Activated CD4-positive, alpha-beta memory T cell treated with anti-CD3 and anti-CD28 coated beads for 36 hours (primary cell): ENCODE measurements around the gene CAMTA1. TPM values are rescaled to one million over a fixed set of nuclear protein-coding genes. Genes with fewer than 3 reads are reported as not detected.

Experiments
- CTCF ChIA-PET: fragments of 350-600 bp; sonication (Branson Sonifier 250); formaldehyde crosslinking; loops from one replicate; lab custom pipeline; 2021; ENCODE audit warnings: antibody characterized with exemption, inconsistent platforms; lab: Charles Lee
- POLR2A ChIA-PET: fragments of 350-600 bp; sonication (Branson Sonifier 250); formaldehyde crosslinking; loops from one replicate; lab custom pipeline; 2021; ENCODE audit warnings: antibody characterized with exemption; lab: Charles Lee
- DNase-seq: peaks from one replicate; pipeline ENCODE4 v3.0.0-alpha.2; 2020
- H3K27ac Mint-ChIP-seq: one replicate; pipeline ENCODE4 v1.8.0; 2021; ENCODE audit warnings: mixed read lengths
- H3K27me3 Mint-ChIP-seq: one replicate; pipeline ENCODE4 v1.8.0; 2021; ENCODE audit warnings: mixed read lengths
- H3K36me3 Mint-ChIP-seq: one replicate; pipeline ENCODE4 v1.8.0; 2021; ENCODE audit warnings: mixed read lengths
- H3K4me1 Mint-ChIP-seq: one replicate; pipeline ENCODE4 v1.8.0; 2021; ENCODE audit warnings: low read depth, mixed read lengths
- H3K4me3 Mint-ChIP-seq: one replicate; pipeline ENCODE4 v1.8.0; 2021; ENCODE audit warnings: mild to moderate bottlenecking, mixed read lengths
- H3K9me3 Mint-ChIP-seq: one replicate; pipeline ENCODE4 v1.8.0; 2021; ENCODE audit warnings: mixed read lengths
- intact Hi-C: fragments of 100-400 bp; cut with micrococcal nuclease; formaldehyde crosslinking; loops from one replicate; pipeline ENCODE4 v1.15.1; 2023
- total RNA-seq, 2 experiments: library from RNA; stranded (reverse); gene quantifications; one replicate each; pipeline ENCODE4 v1.2.3, GENCODE V29; 2021

Gene CAMTA1
- total RNA-seq, 2 experiments from 2014 or later: 64.7 to 68.9 TPM

DNA sequence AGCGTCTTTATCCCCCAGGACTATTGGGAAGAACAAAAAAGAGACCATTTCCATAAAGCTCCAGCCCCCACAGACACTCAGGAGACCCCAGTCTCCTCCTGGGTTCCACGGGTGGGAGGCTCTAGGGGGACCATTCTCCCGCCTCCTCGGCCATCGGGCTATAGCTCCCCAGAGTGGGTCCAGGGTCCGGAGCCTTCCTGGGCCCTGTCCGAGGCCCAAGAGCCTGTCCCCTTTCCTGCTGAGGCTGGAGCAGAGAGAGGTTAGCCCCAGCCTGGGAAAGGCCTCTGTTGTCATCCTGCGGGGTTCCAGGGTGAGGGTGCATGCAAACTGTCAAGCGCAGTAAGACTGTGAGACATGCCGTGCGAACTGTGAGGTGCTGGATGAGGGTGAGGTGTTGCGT is 166.3 kb downstream of the CAMTA1 start:
- H3K27ac Mint-ChIP-seq: no peak overlapping the region
- no peaks in the 10 kb centered on the region for H3K4me1 Mint-ChIP-seq
- H3K36me3 Mint-ChIP-seq: no peaks in the 10 kb centered on the region
- intact Hi-C loops: no loop called here
- CTCF ChIA-PET: no interaction called here
- no peaks in the 10 kb centered on the region for H3K9me3 Mint-ChIP-seq
- no peak overlapping the region for H3K4me3 Mint-ChIP-seq
- DNase-seq: no peak
- POLR2A ChIA-PET: no interaction called here
- no peaks in the 10 kb centered on the region for H3K27me3 Mint-ChIP-seq

DNA sequence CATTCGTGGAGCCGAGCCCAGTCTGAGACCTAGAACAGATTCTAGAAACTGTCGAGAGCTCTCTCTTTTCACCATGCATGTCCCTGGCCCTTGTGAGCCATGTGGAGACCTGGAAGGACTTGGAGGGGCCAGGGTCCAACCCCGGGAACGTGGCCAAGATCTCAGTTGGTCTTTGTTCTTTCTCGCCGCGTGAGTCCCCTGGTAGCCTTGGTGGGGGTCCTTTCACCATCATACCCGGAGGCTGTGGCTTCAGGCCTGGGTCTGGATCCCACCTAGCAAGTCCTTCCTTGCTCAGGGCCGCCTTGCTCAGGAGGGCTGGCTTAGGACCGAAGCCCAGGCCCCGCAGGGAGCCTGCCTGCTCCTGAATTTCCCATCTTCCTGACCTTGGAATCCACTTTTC is 168.0 kb downstream of the CAMTA1 start:
- POLR2A ChIA-PET: no interaction called here
- no peaks in the 10 kb centered on the region for H3K9me3 Mint-ChIP-seq
- H3K27ac Mint-ChIP-seq: no peak overlapping the region
- no peaks in the 10 kb centered on the region for H3K4me1 Mint-ChIP-seq
- H3K36me3 Mint-ChIP-seq: no peaks in the 10 kb centered on the region
- no peak overlapping the region for H3K4me3 Mint-ChIP-seq
- intact Hi-C loops: no loop called here
- DNase-seq: no peak
- CTCF ChIA-PET: no interaction called here
- H3K27me3 Mint-ChIP-seq: no peaks in the 10 kb centered on the region

GRCh38 chr1:6953907-6954364 is 168.7 kb downstream of the CAMTA1 start:
- intact Hi-C loops: no loop called here
- Mint-ChIP-seq H3K36me3 (no peaks in the 10 kb centered on the region), H3K4me3 (no peak overlapping the region), H3K9me3 (no peaks in the 10 kb centered on the region), H3K27ac (no peak overlapping the region), H3K4me1 (no peaks in the 10 kb centered on the region), H3K27me3 (no peaks in the 10 kb centered on the region)
- DNase-seq: no peak
- POLR2A ChIA-PET: no interaction called here
- CTCF ChIA-PET: no interaction called here

DNA sequence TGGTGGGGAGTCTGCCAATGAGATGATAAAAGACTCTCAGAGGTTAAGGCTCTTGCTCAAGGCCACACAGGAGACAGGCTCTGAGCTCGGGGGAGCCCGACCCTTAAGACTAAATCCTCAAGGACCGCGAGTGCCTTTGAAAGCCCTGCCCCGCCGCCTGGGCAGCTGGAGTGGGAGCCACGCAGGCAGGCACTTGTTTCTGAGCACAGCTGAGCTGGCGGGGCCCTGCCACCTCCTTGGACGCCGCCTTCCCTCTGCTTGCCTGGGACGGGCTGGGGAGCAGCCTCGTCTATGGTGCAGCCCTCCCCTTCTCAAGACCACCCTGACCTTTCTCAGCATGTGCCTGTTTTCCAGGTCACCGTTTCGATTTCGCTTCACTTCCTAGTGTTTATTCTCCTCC is 169.3 kb downstream of the CAMTA1 start:
- Mint-ChIP-seq H3K9me3 (no peaks in the 10 kb centered on the region), H3K4me3 (no peak overlapping the region), H3K36me3 (no peaks in the 10 kb centered on the region), H3K27ac (no peak overlapping the region), H3K4me1 (no peaks in the 10 kb centered on the region), H3K27me3 (no peaks in the 10 kb centered on the region)
- ChIA-PET POLR2A (no interaction called here), CTCF (no interaction called here)
- DNase-seq: no peak
- intact Hi-C loops: no loop called here

GRCh38 chr1:6955357-6956094 is 170.3 kb downstream of the CAMTA1 start:
- no peaks in the 10 kb centered on the region for H3K27me3 Mint-ChIP-seq
- H3K27ac Mint-ChIP-seq: no peak overlapping the region
- no peak for DNase-seq
- no peaks in the 10 kb centered on the region for H3K4me1 Mint-ChIP-seq
- POLR2A ChIA-PET: no interaction called here
- CTCF ChIA-PET: no interaction called here
- no peaks in the 10 kb centered on the region for H3K9me3 Mint-ChIP-seq
- H3K36me3 Mint-ChIP-seq: no peaks in the 10 kb centered on the region
- no peak overlapping the region for H3K4me3 Mint-ChIP-seq
- intact Hi-C loops: no loop called here

GRCh38 chr1:6956488-6957159 is 171.4 kb downstream of the CAMTA1 start:
- CTCF ChIA-PET: no interaction called here
- peaks cover under 1% of the 10 kb centered on the region for H3K27me3 Mint-ChIP-seq
- intact Hi-C loops: no loop called here
- H3K9me3 Mint-ChIP-seq: no peaks in the 10 kb centered on the region
- H3K36me3 Mint-ChIP-seq: no peaks in the 10 kb centered on the region
- no peak overlapping the region for H3K27ac Mint-ChIP-seq
- no peaks in the 10 kb centered on the region for H3K4me1 Mint-ChIP-seq
- H3K4me3 Mint-ChIP-seq: no peak overlapping the region
- DNase-seq: no peak
- POLR2A ChIA-PET: interaction anchor here (0.6 kb wide), 1 partner anchor 376 kb away, joined by 3 read pairs; no protein-coding TSS in a partner anchor

DNA sequence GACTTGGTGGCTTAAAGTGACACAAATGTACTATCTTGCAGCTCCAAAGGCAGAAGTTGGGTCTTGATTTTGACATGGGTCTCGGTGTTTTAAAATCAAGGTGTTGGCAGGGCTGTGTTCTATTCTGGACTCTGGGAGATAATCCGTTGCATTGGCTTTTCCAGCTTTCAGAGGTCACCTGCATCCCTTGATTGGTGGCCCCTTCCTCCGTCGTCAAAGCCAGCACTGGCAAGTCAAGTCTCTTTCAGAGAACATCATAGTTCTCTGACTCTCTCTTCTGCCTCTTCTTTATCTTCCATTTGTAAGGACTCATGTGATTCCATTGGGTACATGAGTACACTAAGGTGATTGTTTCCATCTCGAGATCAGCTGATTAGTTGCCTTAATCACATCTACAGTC is 172.1 kb downstream of the CAMTA1 start:
- CTCF ChIA-PET: no interaction called here
- intact Hi-C loops: no loop called here
- no peaks in the 10 kb centered on the region for H3K4me1 Mint-ChIP-seq

DNA sequence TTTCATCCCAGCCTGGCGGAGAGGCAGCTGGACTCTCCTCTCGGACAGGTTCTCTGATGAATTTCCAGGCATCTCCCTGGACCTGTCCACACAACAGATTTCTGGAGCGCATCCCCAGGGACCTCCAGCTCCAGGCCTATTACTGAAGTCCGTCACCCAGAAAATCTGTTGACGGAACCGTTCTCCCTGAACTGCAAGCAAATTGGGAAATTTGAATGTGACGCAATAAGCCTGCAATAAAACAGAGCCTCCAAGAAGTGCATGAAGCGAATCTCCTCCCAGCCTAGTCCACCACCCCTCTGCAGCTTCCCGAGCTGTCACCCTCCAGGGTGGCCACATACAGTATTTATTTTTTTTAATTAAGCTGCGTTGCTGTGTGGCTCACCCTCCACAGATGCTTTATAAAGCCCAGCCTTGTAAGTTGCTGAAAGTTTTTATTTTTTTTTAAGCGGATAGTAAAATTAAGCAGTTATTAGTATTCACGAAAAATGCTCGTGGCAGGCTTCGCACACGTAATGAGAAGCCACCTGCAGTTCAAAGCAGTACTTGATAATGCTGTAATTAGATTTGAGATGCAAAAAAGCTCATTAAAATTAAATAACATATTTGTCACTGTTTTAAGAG is 173.3 kb downstream of the CAMTA1 start:
- ChIA-PET POLR2A (no interaction called here), CTCF (no interaction called here)
- DNase-seq: no peak
- H3K9me3 Mint-ChIP-seq: no peaks in the 10 kb centered on the region
- H3K27me3 Mint-ChIP-seq: peaks cover 8% of the 10 kb centered on the region
- H3K36me3 Mint-ChIP-seq: no peaks in the 10 kb centered on the region
- H3K4me3 Mint-ChIP-seq: no peak overlapping the region
- intact Hi-C loops: no loop called here
- H3K27ac Mint-ChIP-seq: no peak overlapping the region
- peaks cover 8% of the 10 kb centered on the region for H3K4me1 Mint-ChIP-seq

More for the DNA sequence above, 172.1 kb downstream of the CAMTA1 start:
- no peak for DNase-seq
- no peaks in the 10 kb centered on the region for H3K9me3 Mint-ChIP-seq
- no peaks in the 10 kb centered on the region for H3K36me3 Mint-ChIP-seq
- peaks cover 4% of the 10 kb centered on the region for H3K27me3 Mint-ChIP-seq
- POLR2A ChIA-PET: interaction anchor here (0.6 kb wide), 1 partner anchor 377 kb away, joined by 3 read pairs; no protein-coding TSS in a partner anchor
- H3K27ac Mint-ChIP-seq: no peak overlapping the region
- no peak overlapping the region for H3K4me3 Mint-ChIP-seq

DNA sequence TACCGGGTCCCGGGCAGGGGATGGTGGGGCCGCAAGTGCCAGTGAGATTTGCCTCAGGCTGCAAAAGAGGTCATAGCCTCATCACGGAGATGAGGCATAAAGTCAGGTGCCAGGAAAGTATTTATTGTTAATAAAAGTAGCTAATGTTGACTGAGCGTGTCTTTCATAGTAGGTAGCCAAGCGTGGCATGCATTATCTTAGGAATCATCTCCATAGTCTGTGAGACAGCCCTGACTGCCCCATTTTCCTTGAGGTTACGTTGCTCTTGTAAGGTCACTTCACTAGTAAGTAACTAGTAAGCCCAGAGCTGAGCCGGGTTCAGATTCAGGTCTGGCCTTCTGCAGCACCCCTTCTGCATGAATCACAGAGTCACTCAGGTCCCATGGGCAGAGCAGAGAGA is 174.2 kb downstream of the CAMTA1 start:
- no peaks in the 10 kb centered on the region for H3K9me3 Mint-ChIP-seq
- DNase-seq: no peak
- intact Hi-C loops: no loop called here
- ChIA-PET POLR2A (no interaction called here), CTCF (no interaction called here)
- H3K4me1 Mint-ChIP-seq: peaks cover 11% of the 10 kb centered on the region
- peaks cover 16% of the 10 kb centered on the region for H3K27me3 Mint-ChIP-seq
- no peaks in the 10 kb centered on the region for H3K36me3 Mint-ChIP-seq
- H3K27ac Mint-ChIP-seq: no peak overlapping the region
- no peak overlapping the region for H3K4me3 Mint-ChIP-seq

DNA sequence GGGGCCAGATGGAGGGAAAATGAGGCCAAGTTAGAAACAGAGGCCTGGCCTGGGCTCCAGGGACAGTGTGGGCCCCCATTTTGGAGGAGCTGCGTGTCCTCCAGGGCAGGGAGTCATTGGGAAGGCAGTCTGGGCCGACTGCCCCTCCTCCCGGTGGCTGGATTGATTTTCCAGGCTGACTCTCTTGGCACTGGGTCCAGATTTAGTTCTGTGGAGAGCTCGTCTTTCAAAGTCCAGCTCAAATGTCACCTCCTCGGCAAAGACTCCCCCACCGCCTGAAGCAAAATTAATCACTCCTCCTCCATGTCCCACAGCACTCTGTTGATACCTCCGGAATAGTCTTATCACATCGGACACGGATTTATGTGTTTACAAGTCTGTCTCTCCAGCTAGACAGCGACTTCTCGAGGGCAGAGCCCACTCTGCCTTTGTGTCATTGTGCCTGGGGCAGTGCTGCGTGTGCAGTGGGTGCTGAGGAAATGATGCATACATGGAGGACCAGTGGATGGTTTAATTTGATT is 175.1 kb downstream of the CAMTA1 start:
- Mint-ChIP-seq H3K4me3 (no peak overlapping the region), H3K9me3 (no peaks in the 10 kb centered on the region), H3K4me1 (peaks cover 11% of the 10 kb centered on the region), H3K27me3 (peaks cover 25% of the 10 kb centered on the region), H3K27ac (no peak overlapping the region), H3K36me3 (no peaks in the 10 kb centered on the region)
- intact Hi-C loops: loop anchor here (5.0 to 10.0 kb wide), 2 partner anchors 173 to 236 kb away; partner anchors contain the start of gene CAMTA1
- ChIA-PET POLR2A (no interaction called here), CTCF (interaction anchor here (0.9 to 1.1 kb wide), 3 partner anchors 109 to 522 kb away, joined by 3 read pairs; no protein-coding TSS in a partner anchor)
- DNase-seq: no peak

DNA sequence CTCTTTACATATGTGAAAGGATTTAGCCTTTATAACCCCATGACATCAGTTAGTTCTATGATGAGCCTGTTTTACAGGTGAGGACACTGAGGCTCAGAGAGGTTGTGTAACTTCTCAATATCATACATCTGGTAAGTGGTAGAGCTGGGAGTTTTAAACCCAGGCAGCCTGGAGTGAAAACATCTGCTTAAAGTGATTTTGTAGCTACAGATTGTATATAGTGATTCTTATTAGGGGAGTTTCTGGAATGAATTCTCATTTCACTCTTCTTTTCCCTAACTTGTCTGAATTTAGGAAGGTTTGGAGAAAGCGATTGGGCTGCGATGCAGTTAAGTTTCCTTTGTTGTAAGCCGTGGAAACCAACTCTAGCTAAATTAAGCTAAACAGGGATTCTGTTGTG is 175.6 kb downstream of the CAMTA1 start:
- Mint-ChIP-seq H3K27ac (no peak overlapping the region), H3K9me3 (no peaks in the 10 kb centered on the region), H3K27me3 (peaks cover 30% of the 10 kb centered on the region), H3K4me1 (peaks cover 11% of the 10 kb centered on the region), H3K36me3 (no peaks in the 10 kb centered on the region), H3K4me3 (no peak overlapping the region)
- DNase-seq: no peak
- CTCF ChIA-PET: interaction anchor here (0.9 to 1.1 kb wide), 3 partner anchors 109 to 523 kb away, joined by 3 read pairs; no protein-coding TSS in a partner anchor
- POLR2A ChIA-PET: no interaction called here
- intact Hi-C loops: loop anchor here (5.0 to 10.0 kb wide), 2 partner anchors 174 to 236 kb away; partner anchors contain the start of gene CAMTA1

- CTCF ChIA-PET: interaction anchor here (1.1 kb wide), 1 partner anchor 523 kb away, joined by 3 read pairs; no protein-coding TSS in a partner anchor
- intact Hi-C loops: loop anchor here (5.0 to 10.0 kb wide), 2 partner anchors 174 to 236 kb away; partner anchors contain the start of gene CAMTA1
- H3K27ac Mint-ChIP-seq: no peak overlapping the region
Measured at GRCh38 chr1:6961289-6961688, 176.0 kb downstream of the CAMTA1 start.

More at GRCh38 chr1:6961289-6961688, 176.0 kb downstream of the CAMTA1 start:
- Mint-ChIP-seq H3K4me3 (no peak overlapping the region), H3K27me3 (peaks cover 33% of the 10 kb centered on the region), H3K36me3 (no peaks in the 10 kb centered on the region), H3K4me1 (peaks cover 11% of the 10 kb centered on the region), H3K9me3 (no peaks in the 10 kb centered on the region)
- POLR2A ChIA-PET: no interaction called here
- no peak for DNase-seq
